Type B pancreatic cell (in vitro differentiated cells): ENCODE measurements around the gene SDCCAG8. TPM values are rescaled to one million over a fixed set of nuclear protein-coding genes. Genes with fewer than 3 reads are reported as not detected.

ENCODE experiments used
- DNase-seq: peaks from one replicate; pipeline ENCODE4 v3.0.0; 2021; ENCODE audit warnings: mixed read lengths; ENCODE audit not compliant: unreplicated experiment; ENCODE audit errors: extremely low spot score
- H3K27ac Mint-ChIP-seq: 2 replicates; pipeline ENCODE4 v1.8.0; 2021; ENCODE audit warnings: mild to moderate bottlenecking, mixed read lengths
- H3K27me3 Mint-ChIP-seq: 2 replicates; pipeline ENCODE4 v1.8.0; 2021; ENCODE audit warnings: mixed read lengths
- H3K36me3 Mint-ChIP-seq: 2 replicates; pipeline ENCODE4 v1.8.0; 2021; ENCODE audit warnings: mixed read lengths
- H3K4me1 Mint-ChIP-seq: one replicate; pipeline ENCODE4 v1.8.0; 2021; ENCODE audit warnings: mixed read lengths; ENCODE audit not compliant: unreplicated experiment
- H3K4me3 Mint-ChIP-seq: 2 replicates; pipeline ENCODE4 v1.8.0; 2021; ENCODE audit warnings: mild to moderate bottlenecking, mixed read lengths
- H3K9me3 Mint-ChIP-seq: 2 replicates; pipeline ENCODE4 v1.8.0; 2021; ENCODE audit warnings: mixed read lengths
- total RNA-seq: library from RNA; stranded (reverse); gene quantifications from 2 replicates; pipeline ENCODE4 v1.2.1, GENCODE V29; 2021; ENCODE audit warnings: low replicate concordance
- TF ChIP-seq, protein P1 (sequence below): fragments of 200-600 bp; sonication (generic); conservative IDR thresholded peaks from 2 replicates; pipeline ENCODE4 v1.5.0; 2021; ENCODE audit warnings: antibody characterized with exemption, mild to moderate bottlenecking

The SDCCAG8 gene
- total RNA-seq, 1 donor from 2014 or later = 26.0 TPM

DNA sequence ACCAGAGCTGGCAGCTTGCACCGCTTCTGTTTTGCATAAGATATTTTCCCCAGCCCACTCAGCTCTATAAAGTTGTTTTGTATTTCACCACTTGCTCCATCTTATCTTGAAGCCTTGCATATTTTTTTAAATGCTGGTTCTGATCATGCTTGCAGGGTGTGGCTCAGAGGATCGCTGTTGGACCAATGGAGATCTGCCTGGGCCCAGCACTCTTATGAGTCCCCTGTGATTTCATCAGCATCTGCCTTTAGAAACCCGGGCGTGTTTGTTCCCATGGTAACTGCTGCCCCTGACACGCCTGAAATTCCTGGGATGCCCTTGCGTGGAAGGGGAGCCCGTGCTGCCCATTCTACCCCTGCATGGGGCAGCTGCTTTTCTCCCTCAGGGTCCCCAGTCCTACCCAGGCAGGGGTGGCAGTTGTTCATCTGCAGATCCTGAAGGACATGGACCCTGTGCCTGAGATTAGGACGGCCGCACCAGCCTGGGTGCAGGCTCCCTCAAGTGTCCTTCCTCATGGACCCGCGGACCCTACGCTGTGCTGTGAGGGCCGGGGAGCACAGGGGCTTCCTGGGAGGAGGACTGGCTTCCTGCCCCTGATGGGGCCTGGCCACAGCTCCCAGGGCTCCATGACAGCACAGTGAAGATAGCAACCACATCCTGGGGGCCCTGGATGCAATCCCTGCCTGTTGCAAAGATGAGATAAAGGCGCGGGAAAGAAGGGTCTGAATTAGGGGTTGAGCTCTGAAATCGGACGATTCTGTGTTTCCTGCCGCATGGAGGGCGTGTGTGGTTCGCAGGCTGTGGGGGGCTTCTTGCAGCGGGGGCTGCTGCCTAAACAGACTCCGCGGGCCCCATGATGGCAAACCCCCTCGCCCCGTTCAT, 226.5 kb downstream of the SDCCAG8 start:
- Mint-ChIP-seq H3K4me3 (peak overlapping the region; percentile 83), H3K36me3 (peaks cover 4% of the 10 kb centered on the region), H3K9me3 (peaks cover 7% of the 10 kb centered on the region), H3K4me1 (peaks cover 4% of the 10 kb centered on the region), H3K27me3 (peaks cover 15% of the 10 kb centered on the region), H3K27ac (peak overlapping the region; percentile 39)
- no peak for DNase-seq
- TF ChIP-seq, protein P1, sequence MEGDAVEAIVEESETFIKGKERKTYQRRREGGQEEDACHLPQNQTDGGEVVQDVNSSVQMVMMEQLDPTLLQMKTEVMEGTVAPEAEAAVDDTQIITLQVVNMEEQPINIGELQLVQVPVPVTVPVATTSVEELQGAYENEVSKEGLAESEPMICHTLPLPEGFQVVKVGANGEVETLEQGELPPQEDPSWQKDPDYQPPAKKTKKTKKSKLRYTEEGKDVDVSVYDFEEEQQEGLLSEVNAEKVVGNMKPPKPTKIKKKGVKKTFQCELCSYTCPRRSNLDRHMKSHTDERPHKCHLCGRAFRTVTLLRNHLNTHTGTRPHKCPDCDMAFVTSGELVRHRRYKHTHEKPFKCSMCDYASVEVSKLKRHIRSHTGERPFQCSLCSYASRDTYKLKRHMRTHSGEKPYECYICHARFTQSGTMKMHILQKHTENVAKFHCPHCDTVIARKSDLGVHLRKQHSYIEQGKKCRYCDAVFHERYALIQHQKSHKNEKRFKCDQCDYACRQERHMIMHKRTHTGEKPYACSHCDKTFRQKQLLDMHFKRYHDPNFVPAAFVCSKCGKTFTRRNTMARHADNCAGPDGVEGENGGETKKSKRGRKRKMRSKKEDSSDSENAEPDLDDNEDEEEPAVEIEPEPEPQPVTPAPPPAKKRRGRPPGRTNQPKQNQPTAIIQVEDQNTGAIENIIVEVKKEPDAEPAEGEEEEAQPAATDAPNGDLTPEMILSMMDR = no peak

DNA sequence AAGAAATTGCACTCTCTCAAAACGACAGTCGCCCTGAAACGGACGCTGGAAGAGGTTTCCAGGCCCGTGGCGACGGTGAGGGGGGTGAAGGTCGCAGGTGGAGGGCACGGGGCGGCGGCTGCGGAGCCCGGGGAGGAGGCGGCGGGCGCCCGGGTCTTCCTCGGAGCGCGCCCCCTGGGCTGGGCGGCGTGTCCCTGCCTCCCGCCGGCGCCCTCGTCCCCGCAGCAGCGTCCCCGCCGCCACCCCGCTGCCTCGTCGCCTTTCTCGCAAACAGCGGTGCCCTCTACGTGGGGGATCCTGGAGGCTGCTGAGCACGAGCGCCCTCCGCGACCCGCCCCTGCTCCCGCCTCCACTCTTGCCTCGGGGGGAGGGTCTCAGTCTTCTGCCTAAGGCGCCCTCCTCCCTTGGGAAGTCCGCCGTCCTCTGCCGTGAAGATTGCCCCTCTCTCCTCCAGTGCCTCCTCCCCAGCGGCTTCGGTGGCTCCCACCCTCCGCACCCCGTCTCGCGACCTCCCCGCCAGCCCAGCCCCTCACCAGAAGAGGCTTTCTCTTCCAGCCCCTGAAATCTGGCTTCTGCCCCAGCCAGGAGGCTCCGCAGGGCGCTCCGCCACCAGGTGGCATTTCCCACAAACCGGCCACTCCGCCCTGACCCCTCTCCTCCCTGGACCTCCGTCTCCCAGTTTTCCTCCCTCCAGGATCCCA, 227.4 kb downstream of the SDCCAG8 start:
- peaks cover 7% of the 10 kb centered on the region for H3K9me3 Mint-ChIP-seq
- peaks cover 4% of the 10 kb centered on the region for H3K36me3 Mint-ChIP-seq
- H3K4me1 Mint-ChIP-seq = peaks cover 4% of the 10 kb centered on the region
- peak overlapping the region; percentile 39 for H3K27ac Mint-ChIP-seq
- peaks cover 15% of the 10 kb centered on the region for H3K27me3 Mint-ChIP-seq
- no peak for DNase-seq
- peak overlapping the region; percentile 83 for H3K4me3 Mint-ChIP-seq
- TF ChIP-seq, protein P1 = peak; percentile 49

DNA sequence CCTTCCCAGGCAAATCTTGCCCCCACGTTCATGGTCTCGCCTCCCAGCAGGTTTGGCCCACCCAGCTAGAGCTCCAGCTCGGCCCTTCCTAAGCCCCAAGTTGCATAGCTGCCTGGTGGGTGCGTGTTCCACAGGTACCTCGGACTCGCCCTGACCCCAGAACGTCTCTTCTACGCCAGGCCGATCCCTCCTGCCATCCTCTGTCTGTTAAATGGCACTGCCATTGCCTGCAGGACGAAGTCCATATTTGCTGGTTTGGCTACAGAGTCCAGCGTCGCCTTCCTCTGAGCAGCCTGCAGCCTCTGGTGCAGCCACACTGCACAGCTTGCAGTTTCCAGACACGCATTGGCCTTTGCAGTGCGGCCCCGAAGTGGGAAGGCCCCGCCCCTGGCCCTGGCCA, 228.1 kb downstream of the SDCCAG8 start:
- peaks cover 7% of the 10 kb centered on the region for H3K9me3 Mint-ChIP-seq
- H3K4me3 Mint-ChIP-seq = peak overlapping the region; percentile 77
- H3K36me3 Mint-ChIP-seq = peaks cover 4% of the 10 kb centered on the region
- TF ChIP-seq, protein P1 = no peak
- H3K4me1 Mint-ChIP-seq = peaks cover 7% of the 10 kb centered on the region
- H3K27ac Mint-ChIP-seq = no peak overlapping the region
- peaks cover 15% of the 10 kb centered on the region for H3K27me3 Mint-ChIP-seq
- no peak for DNase-seq

DNA sequence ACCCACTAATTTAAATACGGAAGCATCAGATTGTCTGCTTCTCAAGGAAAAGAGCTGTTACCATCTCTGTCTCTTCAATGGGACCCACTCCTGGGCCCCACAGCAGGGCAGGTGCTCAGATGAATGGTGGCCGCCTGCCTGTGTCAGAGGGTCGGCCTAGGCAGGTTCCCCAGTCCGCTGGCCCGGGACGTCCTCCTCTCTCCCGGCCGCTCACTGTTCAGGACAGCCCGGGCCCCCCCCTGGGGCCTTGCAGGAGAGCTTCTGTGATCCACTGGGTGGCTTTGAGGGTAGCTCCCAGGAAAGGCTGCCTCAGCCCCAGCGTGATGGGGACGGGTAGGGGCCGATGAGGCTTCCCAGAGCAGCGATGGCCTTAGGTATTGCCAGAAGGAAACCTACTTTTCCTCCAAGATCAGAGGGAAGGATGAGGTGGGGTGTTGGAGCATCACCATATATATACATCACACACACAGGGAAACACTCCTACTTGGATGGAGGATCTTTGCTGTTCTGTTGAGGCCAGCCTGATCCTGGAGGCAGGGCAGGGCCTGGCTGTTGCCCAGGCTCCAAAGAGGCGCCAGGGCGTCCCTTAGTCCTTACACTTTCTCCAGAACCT, 231.3 kb downstream of the SDCCAG8 start:
- Mint-ChIP-seq H3K27ac (no peak overlapping the region), H3K4me1 (peaks cover 10% of the 10 kb centered on the region), H3K4me3 (peak overlapping the region; percentile 28)

DNA sequence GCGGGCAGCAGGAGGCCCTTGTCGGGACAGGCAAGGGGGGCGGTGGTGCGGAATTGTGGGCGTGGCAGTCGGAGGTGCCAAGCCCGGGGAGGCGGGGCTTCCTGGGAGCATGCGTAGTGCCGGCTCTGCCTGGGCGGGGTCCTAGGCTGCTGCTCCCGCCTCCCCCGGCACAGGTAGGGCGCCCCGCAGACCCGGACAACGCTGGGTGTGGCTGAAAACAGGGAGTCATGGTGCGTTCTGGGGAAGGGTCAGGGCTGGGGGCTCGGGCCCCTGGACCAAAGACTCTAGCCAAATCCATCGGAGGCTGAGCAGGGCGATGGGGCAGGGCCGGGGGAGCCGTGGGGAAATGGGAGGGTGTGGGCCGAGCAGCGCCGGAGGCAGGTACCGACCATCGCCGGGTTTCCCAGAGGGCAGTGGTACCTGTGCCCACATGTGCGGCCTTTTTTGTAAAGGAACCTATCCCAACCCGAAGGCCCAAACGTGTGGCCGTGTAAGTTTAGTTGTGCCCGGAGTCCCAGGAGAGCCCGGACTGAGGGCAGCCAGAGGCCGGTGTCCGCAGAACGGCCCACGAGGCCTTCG, 231.9 kb downstream of the SDCCAG8 start:
- no peaks in the 10 kb centered on the region for H3K9me3 Mint-ChIP-seq
- H3K4me1 Mint-ChIP-seq = peaks cover 10% of the 10 kb centered on the region
- TF ChIP-seq, protein P1 = no peak
- H3K27ac Mint-ChIP-seq = no peak overlapping the region
- H3K27me3 Mint-ChIP-seq = peaks cover 7% of the 10 kb centered on the region
- no peaks in the 10 kb centered on the region for H3K36me3 Mint-ChIP-seq
- H3K4me3 Mint-ChIP-seq = peak overlapping the region; percentile 28
- DNase-seq = no peak

More for the DNA sequence above, 231.3 kb downstream of the SDCCAG8 start:
- TF ChIP-seq, protein P1 = no peak
- Mint-ChIP-seq H3K27me3 (peaks cover 13% of the 10 kb centered on the region), H3K9me3 (no peaks in the 10 kb centered on the region), H3K36me3 (no peaks in the 10 kb centered on the region)
- no peak for DNase-seq
